Measurements from ENCODE around the gene FSTL1. TPM values are rescaled to one million over a fixed set of nuclear protein-coding genes. Genes with fewer than 3 reads are reported as not detected.

The FSTL1 gene
- total and polyA plus RNA-seq, 4 experiments from 2014 or later: 0.47 TPM; not detected in 3

DNA sequence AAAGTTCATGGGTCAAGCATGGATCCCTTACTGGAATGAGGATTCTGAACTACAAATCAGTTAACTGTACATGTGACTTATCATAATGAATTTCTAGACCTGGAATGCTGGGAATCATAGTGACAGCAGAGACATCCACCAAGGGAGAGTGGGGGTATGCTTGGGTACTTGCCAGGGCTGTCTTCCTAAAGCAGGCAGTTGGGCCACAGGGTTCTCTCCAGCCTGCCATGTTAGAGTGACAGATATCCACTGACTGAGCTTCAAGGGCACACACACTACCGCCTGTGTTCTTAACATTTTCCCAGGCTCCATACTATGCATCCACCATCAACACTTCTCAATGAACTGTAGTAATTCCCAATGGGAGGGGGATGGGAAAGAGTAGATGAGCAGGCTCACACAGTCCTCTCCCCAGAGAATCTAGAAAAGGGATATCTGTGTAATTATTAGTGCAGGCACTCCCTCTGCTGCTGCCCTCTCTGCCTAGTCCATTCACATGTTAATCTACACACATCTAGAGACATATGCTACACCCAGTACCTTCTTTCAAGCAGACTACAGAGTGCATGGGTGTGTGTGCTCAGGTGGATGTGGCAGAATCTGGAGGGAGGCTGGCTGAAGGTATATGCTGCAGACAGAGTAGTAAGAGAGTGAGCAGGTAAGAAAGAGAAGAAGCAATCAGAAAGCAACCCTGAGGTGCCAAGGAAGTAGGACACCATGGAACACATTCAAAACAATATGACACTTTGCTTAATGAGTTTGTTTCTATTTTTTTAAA is 3.7 kb downstream of the FSTL1 start:
- Mint-ChIP-seq H3K4me3 (no peak overlapping the region), H3K27me3 (peaks cover 26 to 39% of the 10 kb centered on the region in 2 donors), H3K27ac (no peak overlapping the region), H3K9me3 (no peaks in the 10 kb centered on the region), H3K4me1 (peaks cover 5 to 16% (median 11%) of the 10 kb centered on the region in 4 donors), H3K36me3 (peaks cover 0 to 5% of the 10 kb centered on the region in 2 donors)
- ChIA-PET POLR2A (ENCODE audit: partially characterized antibody) (no interaction called here), CTCF (ENCODE audit: partially characterized antibody) (interaction anchor here (1.8 kb wide), 1 partner anchor 30 kb away, joined by 6 read pairs; no protein-coding TSS in a partner anchor)
- Histone ChIP-seq H3K9me3 (ENCODE audit: control insufficient read depth in 1 of 2, low read length in 2 of 2) (no peaks in the 10 kb centered on the region), H3K27me3 (ENCODE audit: insufficient read depth, low read length) (peaks cover 10% of the 10 kb centered on the region), H3K4me3 (ENCODE audit: low read length in 2 of 2) (no peak overlapping the region), H3K27ac (ENCODE audit: low read depth, low read length) (no peak overlapping the region), H3K36me3 (ENCODE audit: insufficient read depth, low read length) (no peaks in the 10 kb centered on the region), H3K4me1 (ENCODE audit: insufficient read depth, low read length) (peaks cover 4% of the 10 kb centered on the region)
- intact Hi-C loops (cut with micrococcal nuclease): no loop called here
- no peak for DNase-seq

DNA sequence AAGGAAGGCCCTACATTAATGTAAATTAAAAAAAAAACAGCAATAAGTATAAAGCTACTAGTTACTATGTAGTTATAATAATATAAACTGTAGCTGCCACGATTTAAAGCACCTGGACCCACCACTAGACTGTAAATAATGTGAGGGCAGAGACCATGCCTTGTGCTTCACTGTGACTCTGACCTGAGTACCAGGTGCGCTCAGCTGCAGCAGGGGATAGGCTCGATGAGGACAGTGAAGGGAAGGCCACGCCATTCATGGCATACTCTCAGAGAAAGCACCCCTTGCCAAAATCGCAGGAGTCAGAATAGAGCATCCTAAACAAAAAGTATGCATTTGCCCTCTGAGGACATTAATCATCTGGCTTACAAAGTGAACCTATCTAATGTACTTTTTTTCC is 5.1 kb downstream of the FSTL1 start:
- POLR2A ChIA-PET (ENCODE audit: partially characterized antibody): no interaction called here
- no peaks in the 10 kb centered on the region for H3K9me3 ChIP-seq (ENCODE audit: control insufficient read depth in 1 of 2, low read length in 2 of 2)
- H3K4me3 ChIP-seq (ENCODE audit: low read length in 2 of 2): no peak overlapping the region
- no peak for DNase-seq
- H3K27ac ChIP-seq (ENCODE audit: low read depth, low read length): no peak overlapping the region
- CTCF ChIA-PET (ENCODE audit: partially characterized antibody): interaction anchor here (1.5 to 1.8 kb wide), 2 partner anchors 28 to 554 kb away, joined by 3 to 6 read pairs; no protein-coding TSS in a partner anchor
- H3K36me3 ChIP-seq (ENCODE audit: insufficient read depth, low read length): no peaks in the 10 kb centered on the region
- H3K27ac Mint-ChIP-seq: no peak overlapping the region
- peaks cover 3 to 9% (median 6%) of the 10 kb centered on the region in 4 donors for H3K4me1 Mint-ChIP-seq
- peaks cover 0 to 4% of the 10 kb centered on the region in 2 donors for H3K36me3 Mint-ChIP-seq
- H3K27me3 ChIP-seq (ENCODE audit: insufficient read depth, low read length): peaks cover 3% of the 10 kb centered on the region
- peaks cover 22 to 37% of the 10 kb centered on the region in 2 donors for H3K27me3 Mint-ChIP-seq
- H3K9me3 Mint-ChIP-seq: no peaks in the 10 kb centered on the region
- H3K4me1 ChIP-seq (ENCODE audit: insufficient read depth, low read length): peaks cover 4% of the 10 kb centered on the region
- intact Hi-C loops (cut with micrococcal nuclease): no loop called here
- H3K4me3 Mint-ChIP-seq: no peak overlapping the region

DNA sequence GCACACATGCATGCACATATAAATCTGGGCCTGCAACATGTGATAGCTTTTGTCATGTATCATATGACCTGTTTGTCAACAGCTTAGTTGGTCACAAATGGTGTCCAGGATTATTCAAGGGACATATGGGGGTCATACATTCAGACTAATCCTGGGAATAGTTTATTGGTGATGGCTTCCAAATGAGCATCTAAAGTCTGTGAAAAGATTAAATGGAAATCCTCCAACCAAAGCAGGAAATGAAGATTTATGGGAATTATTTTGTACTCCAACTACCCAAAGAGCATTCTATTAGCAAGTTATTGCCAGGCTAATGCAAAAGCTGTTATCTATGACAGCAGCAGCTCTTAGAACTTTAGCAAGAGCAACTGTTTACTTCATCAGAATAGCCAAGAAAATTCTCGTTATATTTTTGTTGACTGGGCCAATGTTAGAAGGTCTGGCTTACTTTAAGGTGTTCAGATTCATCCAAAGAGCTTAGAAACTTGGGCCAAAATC is 7.1 kb downstream of the FSTL1 start:
- Histone ChIP-seq H3K36me3 (ENCODE audit: insufficient read depth, low read length) (no peaks in the 10 kb centered on the region), H3K27me3 (ENCODE audit: insufficient read depth, low read length) (peaks cover 3% of the 10 kb centered on the region), H3K9me3 (ENCODE audit: control insufficient read depth in 1 of 2, low read length in 2 of 2) (no peaks in the 10 kb centered on the region), H3K27ac (ENCODE audit: low read depth, low read length) (no peak overlapping the region), H3K4me3 (ENCODE audit: low read length in 2 of 2) (no peak overlapping the region), H3K4me1 (ENCODE audit: insufficient read depth, low read length) (no peaks in the 10 kb centered on the region)
- intact Hi-C loops (cut with micrococcal nuclease): no loop called here
- no peaks in the 10 kb centered on the region for H3K36me3 Mint-ChIP-seq
- CTCF ChIA-PET (ENCODE audit: partially characterized antibody): interaction anchor here (1.9 kb wide), 1 partner anchor 200 kb away, joined by 5 read pairs; no protein-coding TSS in a partner anchor
- peaks cover 14 to 29% of the 10 kb centered on the region in 2 donors for H3K27me3 Mint-ChIP-seq
- H3K9me3 Mint-ChIP-seq: no peaks in the 10 kb centered on the region
- H3K27ac Mint-ChIP-seq: no peak overlapping the region
- POLR2A ChIA-PET (ENCODE audit: partially characterized antibody): no interaction called here
- no peak for DNase-seq
- H3K4me1 Mint-ChIP-seq: no peaks in the 10 kb centered on the region
- no peak overlapping the region for H3K4me3 Mint-ChIP-seq

DNA sequence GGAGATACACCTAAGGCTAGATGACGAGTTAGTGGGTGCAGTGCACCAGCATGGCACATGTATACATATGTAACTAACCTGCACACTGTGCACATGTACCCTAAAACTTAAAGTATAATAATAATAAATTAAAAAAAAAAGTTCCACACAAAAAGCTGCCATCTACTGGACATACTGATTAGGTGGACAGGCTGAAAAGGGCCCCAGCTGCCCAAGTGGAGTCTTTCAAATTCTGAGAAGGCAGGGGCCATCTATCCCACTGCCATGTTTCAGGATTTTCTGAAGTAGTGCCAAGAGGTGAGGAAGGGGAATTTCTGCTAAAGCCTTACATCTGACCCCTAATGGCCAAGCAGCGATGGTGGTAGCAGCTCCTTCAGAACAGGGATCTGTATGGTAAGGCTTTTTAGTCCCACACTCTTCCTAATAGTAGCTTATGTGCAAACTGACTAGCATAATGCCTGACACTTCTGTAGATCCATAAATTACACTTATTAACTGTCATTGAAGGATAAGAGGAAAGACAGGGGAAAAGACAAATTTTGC is 7.7 kb downstream of the FSTL1 start:
- H3K4me1 ChIP-seq (ENCODE audit: insufficient read depth, low read length): no peaks in the 10 kb centered on the region
- H3K4me3 Mint-ChIP-seq: no peak overlapping the region
- H3K27ac ChIP-seq (ENCODE audit: low read depth, low read length): no peak overlapping the region
- H3K36me3 ChIP-seq (ENCODE audit: insufficient read depth, low read length): no peaks in the 10 kb centered on the region
- H3K27ac Mint-ChIP-seq: no peak overlapping the region
- H3K27me3 Mint-ChIP-seq: peaks cover 11 to 29% of the 10 kb centered on the region in 2 donors
- no peak for DNase-seq
- H3K9me3 Mint-ChIP-seq: no peaks in the 10 kb centered on the region
- POLR2A ChIA-PET (ENCODE audit: partially characterized antibody): no interaction called here
- H3K27me3 ChIP-seq (ENCODE audit: insufficient read depth, low read length): no peaks in the 10 kb centered on the region
- no peaks in the 10 kb centered on the region for H3K36me3 Mint-ChIP-seq
- CTCF ChIA-PET (ENCODE audit: partially characterized antibody): interaction anchor here (1.9 kb wide), 1 partner anchor 199 kb away, joined by 5 read pairs; no protein-coding TSS in a partner anchor
- H3K4me1 Mint-ChIP-seq: no peaks in the 10 kb centered on the region
- no peaks in the 10 kb centered on the region for H3K9me3 ChIP-seq (ENCODE audit: control insufficient read depth in 1 of 2, low read length in 2 of 2)
- no peak overlapping the region for H3K4me3 ChIP-seq (ENCODE audit: low read length in 2 of 2)
- intact Hi-C loops (cut with micrococcal nuclease): no loop called here

DNA sequence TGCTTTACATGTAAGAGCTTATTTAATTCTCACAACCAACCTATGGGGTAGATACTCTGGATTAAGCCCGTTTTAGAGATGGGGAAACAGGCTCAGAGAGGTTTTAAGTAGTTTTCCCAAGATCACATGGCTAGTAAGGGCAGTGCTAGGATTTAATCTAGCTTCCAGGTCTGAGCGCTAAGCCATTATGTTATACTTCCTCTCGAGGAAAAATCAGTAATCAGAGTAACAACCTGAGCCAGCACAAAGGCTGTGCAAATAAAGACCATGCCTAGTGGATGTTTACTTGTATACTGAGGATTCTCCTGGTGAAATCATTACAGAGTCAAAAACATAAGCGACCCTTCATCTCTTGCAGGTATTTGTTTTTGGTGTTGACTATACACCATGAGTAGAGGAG is 9.0 kb downstream of the FSTL1 start:
- no peaks in the 10 kb centered on the region for H3K4me1 Mint-ChIP-seq
- Histone ChIP-seq H3K36me3 (ENCODE audit: insufficient read depth, low read length) (no peaks in the 10 kb centered on the region), H3K27ac (ENCODE audit: low read depth, low read length) (no peak overlapping the region), H3K4me3 (ENCODE audit: low read length in 2 of 2) (no peak overlapping the region), H3K9me3 (ENCODE audit: control insufficient read depth in 1 of 2, low read length in 2 of 2) (no peaks in the 10 kb centered on the region), H3K4me1 (ENCODE audit: insufficient read depth, low read length) (no peaks in the 10 kb centered on the region), H3K27me3 (ENCODE audit: insufficient read depth, low read length) (no peaks in the 10 kb centered on the region)
- no peak overlapping the region for H3K4me3 Mint-ChIP-seq
- POLR2A ChIA-PET (ENCODE audit: partially characterized antibody): no interaction called here
- H3K36me3 Mint-ChIP-seq: no peaks in the 10 kb centered on the region
- peaks cover 7 to 26% of the 10 kb centered on the region in 2 donors for H3K27me3 Mint-ChIP-seq
- H3K27ac Mint-ChIP-seq: no peak overlapping the region
- DNase-seq: no peak
- intact Hi-C loops (cut with micrococcal nuclease): no loop called here
- no peaks in the 10 kb centered on the region for H3K9me3 Mint-ChIP-seq
- CTCF ChIA-PET (ENCODE audit: partially characterized antibody): no interaction called here

DNA sequence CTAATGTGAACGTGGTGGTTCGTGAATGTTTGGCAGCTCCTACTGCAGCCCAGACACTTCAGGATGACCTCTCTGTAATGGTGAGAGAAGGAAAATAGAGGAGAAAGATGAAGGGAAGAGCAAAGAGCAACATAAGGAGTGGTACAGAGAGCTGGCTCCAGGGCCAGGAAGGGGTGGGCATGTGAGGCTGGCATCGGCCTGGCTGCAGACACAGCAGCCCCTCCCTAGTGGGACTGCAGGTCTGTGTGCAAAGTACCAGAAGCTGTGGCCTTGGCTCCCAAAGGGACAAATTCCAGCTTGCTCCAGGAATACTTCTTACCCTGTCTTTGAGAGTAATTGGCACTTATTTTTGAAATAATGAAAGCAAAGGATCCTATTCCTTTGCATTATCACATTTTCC is 10.0 kb downstream of the FSTL1 start:
- intact Hi-C loops (cut with micrococcal nuclease): no loop called here
- H3K27me3 Mint-ChIP-seq: peaks cover 3 to 17% of the 10 kb centered on the region in 2 donors

DNA sequence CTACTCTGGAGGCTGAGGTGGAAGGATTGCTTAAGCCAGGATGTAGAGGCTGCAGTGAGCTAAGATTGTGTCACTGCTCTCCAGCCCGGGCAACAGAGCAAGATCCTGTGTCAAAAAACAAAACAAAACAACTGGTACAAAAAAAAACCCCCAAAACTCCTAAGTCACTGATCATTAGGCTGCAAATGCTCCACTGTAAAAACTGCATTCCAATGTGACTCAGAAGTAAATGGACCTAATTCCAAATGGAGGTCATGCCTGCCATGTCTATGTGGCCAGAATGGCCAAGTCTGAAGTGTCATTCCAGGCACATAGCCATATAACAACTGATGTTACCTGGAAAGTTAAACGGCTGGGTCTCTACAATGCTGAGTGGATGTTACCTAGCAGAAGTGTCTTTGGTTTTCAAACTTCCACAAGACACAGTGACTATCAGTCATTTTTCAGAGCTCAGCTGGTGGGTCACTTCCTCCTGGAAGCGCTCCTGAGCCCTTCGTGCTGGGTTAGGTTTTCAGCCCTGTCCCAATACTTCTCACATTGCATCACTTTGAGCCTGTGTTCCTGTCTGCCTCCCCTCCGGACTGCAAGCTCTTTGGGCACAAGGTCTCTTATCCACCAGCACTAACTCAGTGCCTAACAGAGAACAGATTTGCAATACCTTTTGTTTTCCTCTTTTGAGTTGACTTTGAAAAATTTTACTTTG is 10.6 kb downstream of the FSTL1 start:
- POLR2A ChIA-PET (ENCODE audit: partially characterized antibody): no interaction called here
- no peak overlapping the region for H3K4me3 Mint-ChIP-seq
- no peak overlapping the region for H3K27ac ChIP-seq (ENCODE audit: low read depth, low read length)
- H3K4me3 ChIP-seq (ENCODE audit: low read length in 2 of 2): no peak overlapping the region
- H3K27me3 ChIP-seq (ENCODE audit: insufficient read depth, low read length): no peaks in the 10 kb centered on the region
- no peaks in the 10 kb centered on the region for H3K36me3 Mint-ChIP-seq
- peaks cover 3 to 20% of the 10 kb centered on the region in 2 donors for H3K27me3 Mint-ChIP-seq
- H3K9me3 Mint-ChIP-seq: no peaks in the 10 kb centered on the region
- no peak overlapping the region for H3K27ac Mint-ChIP-seq
- no peaks in the 10 kb centered on the region for H3K36me3 ChIP-seq (ENCODE audit: insufficient read depth, low read length)
- no peaks in the 10 kb centered on the region for H3K9me3 ChIP-seq (ENCODE audit: control insufficient read depth in 1 of 2, low read length in 2 of 2)
- no peaks in the 10 kb centered on the region for H3K4me1 ChIP-seq (ENCODE audit: insufficient read depth, low read length)
- DNase-seq: no peak
- CTCF ChIA-PET (ENCODE audit: partially characterized antibody): no interaction called here
- intact Hi-C loops (cut with micrococcal nuclease): no loop called here
- no peaks in the 10 kb centered on the region for H3K4me1 Mint-ChIP-seq

More for the DNA sequence above, 10.0 kb downstream of the FSTL1 start:
- no peaks in the 10 kb centered on the region for H3K36me3 Mint-ChIP-seq
- no peaks in the 10 kb centered on the region for H3K36me3 ChIP-seq (ENCODE audit: insufficient read depth, low read length)
- H3K27ac ChIP-seq (ENCODE audit: low read depth, low read length): no peak overlapping the region
- H3K4me1 Mint-ChIP-seq: no peaks in the 10 kb centered on the region
- H3K9me3 ChIP-seq (ENCODE audit: control insufficient read depth in 1 of 2, low read length in 2 of 2): no peaks in the 10 kb centered on the region
- no peak overlapping the region for H3K4me3 ChIP-seq (ENCODE audit: low read length in 2 of 2)
- no peak overlapping the region for H3K4me3 Mint-ChIP-seq
- ChIA-PET CTCF (ENCODE audit: partially characterized antibody) (no interaction called here), POLR2A (ENCODE audit: partially characterized antibody) (no interaction called here)
- H3K27ac Mint-ChIP-seq: no peak overlapping the region
- H3K4me1 ChIP-seq (ENCODE audit: insufficient read depth, low read length): no peaks in the 10 kb centered on the region
- DNase-seq: no peak
- H3K27me3 ChIP-seq (ENCODE audit: insufficient read depth, low read length): no peaks in the 10 kb centered on the region
- H3K9me3 Mint-ChIP-seq: no peaks in the 10 kb centered on the region
